K562 (cell line): ENCODE data around the gene MOCOS. TPM values are rescaled to one million over a fixed set of nuclear protein-coding genes. Genes with fewer than 3 reads are reported as not detected.

ENCODE experiments used
- ATAC-seq: fragments of 200-7000 bp; cut with Tn5 transposase; 3 replicates; pipeline ENCODE4 v1.9.1; 2020; ENCODE audit warnings: moderate library complexity
- BruUV-seq: library from RNA; stranded (reverse); fragments of 400-500 nt; replicated peaks from 2 replicates; lab custom pipeline; 2021; lab: Mats Ljungman, UMichigan
- CTCF ChIA-PET: fragments of 300-600 bp; formaldehyde crosslinking; extraction: SDS; loops from one replicate; lab custom pipeline; 2021; ENCODE audit warnings: low intra/inter-chr PET ratio; lab: Yijun Ruan, JAX
- POLR2A ChIA-PET: fragments of 300-600, 350-650 bp; sonication (Branson Sonifier 250); formaldehyde crosslinking; extraction: SDS; loops from one replicate; lab custom pipeline; 2021; ENCODE audit warnings: antibody characterized with exemption, inconsistent platforms; lab: Yijun Ruan, JAX
- DNase-seq, 4 experiments: peaks; one replicate each; pipeline versions ENCODE4 v3.0.0 to v3.0.0-alpha.2; 2011 to 2018; ENCODE audit warnings: low spot score in 3 of 4, mixed read lengths in 3 of 4; ENCODE audit errors: extremely low read depth in 1 of 4
- FAIRE-seq: peaks from 2 replicates; lab custom pipeline; 2011; peaks lifted over from hg19 to GRCh38; lab: Jason Lieb, UNC
- H2AFZ ChIP-seq: 2 replicates; pipeline ENCODE4 v1.6.0; 2011; ENCODE audit warnings: low read depth, low read length, control low read depth, inconsistent platforms
- H3K27ac ChIP-seq: fragments of 200-600 bp; 3 replicates; pipeline ENCODE4 v1.8.0; 2011; ENCODE audit warnings: low read depth, mild to moderate bottlenecking, control low read depth, inconsistent platforms, low read length, moderate library complexity, mixed read lengths; ENCODE audit errors: extremely low read depth
- H3K27me3 ChIP-seq, 2 experiments: fragments of 300-600 bp in 1 of 2; 2 replicates in 1 of 2; 3 replicates in 1 of 2; pipeline versions ENCODE4 v1.6.0 to v1.8.0; 2011; ENCODE audit warnings: inconsistent platforms in 2 of 2, low read length in 2 of 2, mild to moderate bottlenecking in 1 of 2, mixed read lengths in 1 of 2, moderate library complexity in 1 of 2; ENCODE audit not compliant: control insufficient read depth in 2 of 2, insufficient read depth in 2 of 2
- H3K36me3 ChIP-seq: fragments of 300-600 bp; 3 replicates; pipeline ENCODE4 v1.8.0; 2011; ENCODE audit warnings: mild to moderate bottlenecking, low read length, inconsistent platforms; ENCODE audit not compliant: control insufficient read depth, insufficient read depth
- H3K4me1 ChIP-seq, 2 experiments: fragments of 200-600 bp in 1 of 2; replicated peaks in 1 of 2; 2 replicates in 1 of 2; 3 replicates in 1 of 2; pipeline versions ENCODE4 v1.5.1 to v1.8.0; 2011; ENCODE audit warnings: inconsistent platforms in 2 of 2, low read length in 2 of 2, mild to moderate bottlenecking in 1 of 2, mixed read lengths in 1 of 2, moderate library complexity in 1 of 2; ENCODE audit not compliant: control insufficient read depth in 2 of 2, insufficient read depth in 2 of 2
- H3K4me2 ChIP-seq: 2 replicates; pipeline ENCODE4 v1.6.1; 2011; ENCODE audit warnings: low read length, control low read depth, inconsistent platforms, mixed read lengths; ENCODE audit not compliant: insufficient read depth
- H3K4me3 ChIP-seq: fragments of 200-600 bp; sonication (generic), shearing (Covaris generic); 2 replicates; pipeline ENCODE4 v1.5.1; 2016; ENCODE audit warnings: control low read depth, inconsistent platforms
- H3K79me2 ChIP-seq: fragments of 200-600 bp; 3 replicates; pipeline ENCODE4 v1.8.0; 2011; ENCODE audit warnings: low read length, inconsistent platforms; ENCODE audit not compliant: control insufficient read depth, insufficient read depth
- H3K9ac ChIP-seq, 2 experiments: 2 replicates each; pipeline versions ENCODE4 v1.6.0 to v1.6.1; 2011; ENCODE audit warnings: low read depth in 2 of 2, low read length in 2 of 2, control low read depth in 1 of 2, inconsistent platforms in 1 of 2, mild to moderate bottlenecking in 1 of 2, mixed read lengths in 1 of 2; ENCODE audit not compliant: insufficient read depth in 1 of 2
- H3K9me1 ChIP-seq: one replicate; pipeline ENCODE4 v1.6.0; 2011; ENCODE audit warnings: inconsistent platforms, mild to moderate bottlenecking, low read length, moderate library complexity; ENCODE audit not compliant: control insufficient read depth, insufficient read depth
- H3K9me3 ChIP-seq: replicated peaks from 2 replicates; pipeline ENCODE4 v1.5.1; 2011; ENCODE audit warnings: low read depth, low read length, inconsistent platforms; ENCODE audit not compliant: control insufficient read depth, insufficient read depth
- H4K20me1 ChIP-seq: replicated peaks from 2 replicates; pipeline ENCODE4 v1.6.1; 2011; ENCODE audit warnings: low read length, inconsistent platforms, mixed read lengths; ENCODE audit not compliant: control insufficient read depth, insufficient read depth
- ARID2 ChIP-seq: fragments of 450-650 bp; IDR thresholded peaks from 2 replicates; pipeline ENCODE4 v1.6.1; 2017; ENCODE audit warnings: antibody characterized with exemption, mild to moderate bottlenecking
- BRD9 ChIP-seq: fragments of 450-650 bp; IDR thresholded peaks from 2 replicates; pipeline ENCODE4 v1.6.1; 2018; ENCODE audit warnings: low read depth; ENCODE audit not compliant: partially characterized antibody
- CHCHD3 ChIP-seq: fragments of 250-450 bp; sonication (Bioruptor Pico); IDR thresholded peaks from 2 replicates; pipeline ENCODE4 v2.1.2; 2022; ENCODE audit warnings: mild to moderate bottlenecking
- CTCF ChIP-seq, 3 experiments: IDR thresholded peaks in 2 of 3; conservative IDR thresholded peaks in 1 of 3; 2 replicates each; pipeline ENCODE4 v1.5.1; 2011 to 2012; ENCODE audit warnings: low read length in 3 of 3, mild to moderate bottlenecking in 3 of 3, control low read depth in 2 of 3, improper control_type of control experiment in 1 of 3, inconsistent platforms in 1 of 3, low read depth in 1 of 3, mixed read lengths in 1 of 3, moderate library complexity in 1 of 3; ENCODE audit not compliant: insufficient read depth in 2 of 3
- DEAF1 ChIP-seq: fragments of 450-650 bp; formaldehyde crosslinking; IDR thresholded peaks from 2 replicates; pipeline ENCODE4 v1.4.0; 2020; ENCODE audit warnings: mild to moderate bottlenecking, moderate library complexity
- FOSL1 ChIP-seq: fragments of 200-800 bp; sonication (Bioruptor generic); conservative IDR thresholded peaks from 2 replicates; pipeline ENCODE4 v1.6.1; 2016; ENCODE audit warnings: missing genetic modification characterization, missing compliant biosample characterization
- NFIC ChIP-seq: fragments of 450-650 bp; IDR thresholded peaks from 2 replicates; pipeline ENCODE4 v1.6.1; 2017; ENCODE audit warnings: mild to moderate bottlenecking, inconsistent platforms
- PHF20 ChIP-seq: fragments of 450-650 bp; IDR thresholded peaks from 2 replicates; pipeline ENCODE4 v1.6.1; 2018; ENCODE audit not compliant: partially characterized antibody
- SMAD2 ChIP-seq: fragments of 150-350 bp; IDR thresholded peaks from 2 replicates; pipeline ENCODE4 v1.6.1; 2014; ENCODE audit warnings: low read depth, mild to moderate bottlenecking, low read length
- TEAD2 ChIP-seq: fragments of 450-650 bp; IDR thresholded peaks from 2 replicates; pipeline ENCODE4 v1.6.1; 2016; ENCODE audit warnings: missing genetic modification characterization, control low read depth, missing compliant biosample characterization
- TRIM28 ChIP-seq: fragments of 450-650 bp; IDR thresholded peaks from 2 replicates; pipeline ENCODE4 v1.6.1; 2017
- ZBTB11 ChIP-seq, 3 experiments: fragments of 200-800 bp in 1 of 3; fragments of 250-450 bp in 1 of 3; fragments of 450-650 bp in 1 of 3; sonication (Bioruptor Pico) in 1 of 3; sonication (Bioruptor generic) in 1 of 3; formaldehyde crosslinking in 1 of 3; IDR thresholded peaks; 2 replicates each; pipeline versions ENCODE4 v1.6.1 to v1.8.0; 2016 to 2022; ENCODE audit warnings: mild to moderate bottlenecking in 2 of 3, missing genetic modification characterization in 2 of 3, missing compliant biosample characterization in 1 of 3, moderate library complexity in 1 of 3
- ZBTB12 ChIP-seq: fragments of 250-450 bp; sonication (Bioruptor Pico); IDR thresholded peaks from 2 replicates; pipeline ENCODE4 v1.4.0; 2020
- ZNF324 ChIP-seq: fragments of 250-450 bp; sonication (Bioruptor Pico); IDR thresholded peaks from 2 replicates; pipeline ENCODE4 v1.4.0; 2020; ENCODE audit warnings: mild to moderate bottlenecking
- WGBS: fragments of 100-300 bp; shearing (Covaris generic); methylation state at CpG from one replicate; pipeline ENCODE4 v1.1.6; 2016; ENCODE audit warnings: low coverage, mixed read lengths; ENCODE audit not compliant: insufficient coverage; ENCODE audit errors: missing lambda C conversion rate; 5-methylcytosine and 5-hydroxymethylcytosine counted together
- in situ Hi-C: fragments of 300-500 bp; cut with MboI; formaldehyde crosslinking; loops from 4 replicates; pipeline ENCODE4 v1.15.0; 2018; ENCODE audit warnings: inconsistent platforms, mixed read lengths
- intact Hi-C: fragments of 100-400 bp; cut with micrococcal nuclease; formaldehyde crosslinking; loops from 2 replicates; pipeline ENCODE4 v1.14.2; 2022
- polyA plus RNA-seq, 8 experiments: library from polyadenylated mRNA; depleted of rRNA in 4 of 8; stranded (reverse) in 5 of 8; unstranded in 3 of 8; fragments of >200 nt; fragmentation: Nextera tagmentation in 2 of 8; fragmentation: Illumina TruSeq in 1 of 8; extraction: Ambion mirVana in 2 of 8; extraction: Trizol in 1 of 8; gene quantifications; 2 replicates each; pipeline versions ENCODE4 v1.2.1 to v1.2.3, GENCODE V29; 2011 to 2014; ENCODE audit warnings: inconsistent platforms in 1 of 8, missing spikeins in 1 of 8
- total RNA-seq, 7 experiments: library from RNA; depleted of rRNA in 6 of 7; stranded (reverse); fragments of >200 nt in 6 of 7; fragmentation: Illumina TruSeq in 2 of 7; extraction: Trizol in 2 of 7; gene quantifications; 2 replicates each; pipeline versions ENCODE4 v1.2.1 to v1.2.3, GENCODE V29; 2011 to 2021; ENCODE audit warnings: low replicate concordance in 1 of 7

Gene MOCOS
- total and polyA plus RNA-seq, 9 of the 15 experiments (the other 6 are each of a cell fraction or from before 2014, with no cell fraction given): 4.5 to 12.4 (median 9.1) TPM

- 2% methylated on average over 6 of the region's 6 CpGs for WGBS
- FAIRE-seq (peak; percentile 91), ATAC-seq (peak; percentile 72), DNase-seq (peak; percentile 51 to 78 (median 54))
- intact Hi-C loops (loop anchor here (1.0 to 10.0 kb wide), 6 partner anchors 98 to 880 kb away; partner anchors contain the start of gene MOCOS), in situ Hi-C loops (loop anchor here (5.0 kb wide), 3 partner anchors 182 to 527 kb away; no protein-coding TSS in a partner anchor)
- Histone ChIP-seq H3K36me3 (no peaks in the 10 kb centered on the region), H3K9ac (no peak overlapping the region), H4K20me1 (no peaks in the 10 kb centered on the region), H3K27ac (no peak overlapping the region), H3K4me1 (no peaks in the 10 kb centered on the region), H3K9me3 (no peaks in the 10 kb centered on the region), H3K9me1 (no peaks in the 10 kb centered on the region), H3K79me2 (no peaks in the 10 kb centered on the region), H2AFZ (no peak overlapping the region), H3K4me3 (no peak overlapping the region), H3K4me2 (no peak overlapping the region), H3K27me3 (peaks cover 3 to 17% of the 10 kb centered on the region in 2 experiments; a peak in 3 of 5 replicates)
- ChIA-PET CTCF (interaction anchor here (0.8 to 4.2 kb wide), 5 partner anchors 72 to 528 kb away, joined by 3 to 74 read pairs (median 17); no protein-coding TSS in a partner anchor), POLR2A (interaction anchor here (0.6 to 0.7 kb wide), 3 partner anchors 154 to 1403 kb away, joined by 3 read pairs; no protein-coding TSS in a partner anchor)
- no TSS peak for BruUV-seq
- no peak for TF ChIP-seq BRD9
- no peak for TF ChIP-seq TEAD2 (tag)
- no peak for TF ChIP-seq TRIM28
- peak; percentile 84 to 98 (median 84) for TF ChIP-seq CTCF (IDR thresholded peaks at IDR 0.05 in 2 of 3, conservative IDR thresholded peaks at IDR 0.05 in 1 of 3; ENCODE audit: insufficient read depth in 2 of 3, low read depth in 1 of 3, low read length in 3 of 3)
- TF ChIP-seq PHF20: no peak
- no peak for TF ChIP-seq ZBTB11 (CRISPR knock-in tag; IDR thresholded peaks at IDR 0.05)
- TF ChIP-seq ZBTB12 (CRISPR knock-in tag): no peak
- peak; percentile 97 for TF ChIP-seq DEAF1 (CRISPR knock-in tag)
- TF ChIP-seq NFIC: no peak
- no peak for TF ChIP-seq ZNF324 (CRISPR knock-in tag)
- TF ChIP-seq SMAD2: no peak
- no peak for TF ChIP-seq FOSL1 (tag)
- TF ChIP-seq ARID2: peak; percentile 94
- TF ChIP-seq CHCHD3 (CRISPR knock-in tag): no peak
These were observed 97.5 kb downstream of the MOCOS start for GRCh38 chr18:36284671-36285295.
